Right atrium auricular region (tissue), 2 donors: Measurements from ENCODE around the gene CHPF2. TPM values are rescaled to one million over a fixed set of nuclear protein-coding genes. Genes with fewer than 3 reads are reported as not detected.

Experiments
- DNase-seq: peaks from one replicate; pipeline ENCODE4 v3.0.0-alpha.2; 2019; ENCODE audit warnings: low spot score
- H3K27ac ChIP-seq, 2 donors: fragments of 200-600 bp; sonication (generic); 1 replicate in 1 of 2; 2 replicates in 1 of 2; pipeline ENCODE4 v1.5.1; 2016 to 2019
- H3K27me3 ChIP-seq, 2 donors: fragments of 200-600 bp; sonication (generic); one replicate each; pipeline versions ENCODE4 v1.5.1 to v1.6.0; 2017 to 2019
- H3K36me3 ChIP-seq: fragments of 200-600 bp; sonication (generic); one replicate; pipeline ENCODE4 v1.5.1; 2016
- H3K4me1 ChIP-seq, 2 donors: fragments of 200-600 bp; sonication (generic); one replicate each; pipeline versions ENCODE4 v1.5.1 to v1.6.0; 2017 to 2019
- H3K4me3 ChIP-seq, 2 donors: fragments of 200-600 bp; sonication (generic); 1 replicate in 1 of 2; 2 replicates in 1 of 2; pipeline ENCODE4 v1.5.1; 2017 to 2019; ENCODE audit warnings: mild to moderate bottlenecking in 1 of 2, moderate library complexity in 1 of 2
- H3K9me3 ChIP-seq, 2 donors: fragments of 200-600 bp; sonication (generic); one replicate each; pipeline ENCODE4 v1.5.1; 2019
- total RNA-seq, 2 donors: library from RNA; depleted of rRNA; stranded (reverse); fragments of >200 nt; gene quantifications; one replicate each; pipeline ENCODE4 v1.1.0, GENCODE V29; 2016
- TF ChIP-seq, protein P1 (sequence below), 2 donors: fragments of 200-600 bp; sonication (generic); IDR thresholded peaks; one replicate each; pipeline ENCODE4 v1.5.1; 2019; ENCODE audit warnings: antibody characterized with exemption in 2 of 2

The CHPF2 gene
- total RNA-seq, 2 donors from 2014 or later, result 24.7 to 38.1 TPM

DNA sequence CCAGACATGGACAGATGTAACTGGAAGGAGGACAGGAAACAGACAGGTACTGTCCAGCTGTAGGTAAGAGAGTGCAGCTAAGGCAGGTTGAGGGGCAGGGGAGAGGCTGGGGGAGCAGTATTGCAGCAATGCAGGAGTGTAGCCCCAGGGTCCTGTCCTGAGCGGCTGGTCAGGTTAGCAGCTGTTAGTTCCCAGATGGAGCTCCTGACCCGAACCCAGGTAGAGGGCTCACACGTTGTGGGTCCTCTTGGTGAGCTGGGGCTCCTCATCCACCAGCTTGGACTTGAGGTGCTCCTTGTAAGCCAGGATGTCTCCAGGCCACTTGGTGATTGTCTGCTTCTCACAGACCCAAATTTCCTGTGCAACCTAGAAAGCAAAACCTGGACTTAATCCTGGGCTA, 18.5 kb upstream of the CHPF2 start:
- no peak overlapping the region for H3K27ac ChIP-seq
- H3K9me3 ChIP-seq, result no peaks in the 10 kb centered on the region
- TF ChIP-seq, protein P1, sequence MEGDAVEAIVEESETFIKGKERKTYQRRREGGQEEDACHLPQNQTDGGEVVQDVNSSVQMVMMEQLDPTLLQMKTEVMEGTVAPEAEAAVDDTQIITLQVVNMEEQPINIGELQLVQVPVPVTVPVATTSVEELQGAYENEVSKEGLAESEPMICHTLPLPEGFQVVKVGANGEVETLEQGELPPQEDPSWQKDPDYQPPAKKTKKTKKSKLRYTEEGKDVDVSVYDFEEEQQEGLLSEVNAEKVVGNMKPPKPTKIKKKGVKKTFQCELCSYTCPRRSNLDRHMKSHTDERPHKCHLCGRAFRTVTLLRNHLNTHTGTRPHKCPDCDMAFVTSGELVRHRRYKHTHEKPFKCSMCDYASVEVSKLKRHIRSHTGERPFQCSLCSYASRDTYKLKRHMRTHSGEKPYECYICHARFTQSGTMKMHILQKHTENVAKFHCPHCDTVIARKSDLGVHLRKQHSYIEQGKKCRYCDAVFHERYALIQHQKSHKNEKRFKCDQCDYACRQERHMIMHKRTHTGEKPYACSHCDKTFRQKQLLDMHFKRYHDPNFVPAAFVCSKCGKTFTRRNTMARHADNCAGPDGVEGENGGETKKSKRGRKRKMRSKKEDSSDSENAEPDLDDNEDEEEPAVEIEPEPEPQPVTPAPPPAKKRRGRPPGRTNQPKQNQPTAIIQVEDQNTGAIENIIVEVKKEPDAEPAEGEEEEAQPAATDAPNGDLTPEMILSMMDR (IDR thresholded peaks at IDR 0.05), result no peak
- H3K27me3 ChIP-seq, result no peaks in the 10 kb centered on the region
- H3K36me3 ChIP-seq, result peaks cover 53% of the 10 kb centered on the region
- no peak for DNase-seq
- H3K4me1 ChIP-seq, result no peaks in the 10 kb centered on the region
- H3K4me3 ChIP-seq, result no peak overlapping the region

DNA sequence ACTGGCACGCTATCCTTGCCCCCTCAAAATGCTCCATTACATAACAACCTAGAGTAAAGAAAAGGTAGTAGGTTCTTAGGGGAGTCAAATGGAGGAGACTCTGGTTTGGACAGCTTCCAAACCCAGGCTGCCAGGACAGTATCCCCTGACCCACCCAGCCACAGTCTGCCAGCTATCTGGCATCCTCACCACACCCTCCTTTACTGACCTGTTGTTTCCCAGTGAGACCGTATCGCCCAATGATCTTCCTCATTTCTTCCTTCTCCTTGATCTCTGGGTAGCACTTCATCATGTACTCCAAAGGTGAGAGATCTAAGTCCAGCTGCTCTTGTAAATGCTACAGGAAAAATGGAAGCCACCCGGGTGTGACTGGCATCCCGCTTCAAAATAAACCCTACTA, 16.9 kb upstream of the CHPF2 start:
- no peaks in the 10 kb centered on the region for H3K4me1 ChIP-seq
- no peak for DNase-seq
- H3K27ac ChIP-seq, result no peak overlapping the region
- no peak overlapping the region for H3K4me3 ChIP-seq
- peaks cover 66% of the 10 kb centered on the region for H3K36me3 ChIP-seq
- TF ChIP-seq, protein P1 (IDR thresholded peaks at IDR 0.05), result no peak
- no peaks in the 10 kb centered on the region for H3K9me3 ChIP-seq
- H3K27me3 ChIP-seq, result no peaks in the 10 kb centered on the region

DNA sequence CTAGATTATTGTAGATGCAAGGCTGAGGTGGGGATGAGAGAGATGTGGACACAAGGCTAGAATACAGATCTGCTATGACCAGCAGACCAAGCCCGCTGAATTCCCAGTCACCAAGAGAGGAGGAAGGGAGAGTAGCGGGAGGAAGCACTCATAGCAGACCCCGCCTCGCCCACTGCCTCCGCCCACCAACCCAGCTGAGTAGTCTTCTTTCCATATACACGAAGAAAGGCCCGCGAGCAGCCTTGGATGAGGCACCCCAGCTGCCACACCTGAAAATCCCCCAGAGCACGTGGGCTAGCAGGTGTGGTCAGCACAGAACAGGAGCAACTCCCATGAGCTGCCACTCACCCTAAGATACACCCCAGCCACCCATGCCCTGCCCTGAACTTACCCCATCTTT, 14.1 kb upstream of the CHPF2 start:
- Histone ChIP-seq H3K27ac (no peak overlapping the region), H3K4me3 (no peak overlapping the region), H3K9me3 (no peaks in the 10 kb centered on the region), H3K4me1 (no peaks in the 10 kb centered on the region), H3K36me3 (peaks cover 90% of the 10 kb centered on the region), H3K27me3 (no peaks in the 10 kb centered on the region)
- DNase-seq, result no peak
- TF ChIP-seq, protein P1 (IDR thresholded peaks at IDR 0.05), result no peak

DNA sequence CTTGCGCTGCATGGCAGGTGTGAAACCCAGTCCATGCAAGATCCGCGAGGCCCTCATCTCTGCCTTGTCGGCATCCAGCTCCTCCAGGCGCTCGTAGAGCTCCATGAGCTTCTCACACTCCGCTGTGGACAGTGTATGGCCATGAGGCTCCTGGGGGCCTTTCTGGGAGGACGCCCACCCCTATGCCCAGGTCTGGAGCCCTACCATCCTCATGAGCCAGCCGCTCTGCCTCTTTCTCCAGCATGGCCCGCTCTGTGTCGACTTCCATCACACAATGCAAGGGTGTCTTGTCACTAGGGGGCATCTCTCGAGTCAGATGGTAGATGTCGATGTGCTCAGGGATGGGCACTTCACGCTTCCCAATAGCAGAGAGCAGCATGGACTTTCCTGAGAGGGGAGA, 8.6 kb upstream of the CHPF2 start:
- Histone ChIP-seq H3K4me1 (peaks cover 0 to 19% of the 10 kb centered on the region in 2 donors), H3K27ac (no peak overlapping the region), H3K4me3 (no peak overlapping the region), H3K27me3 (no peaks in the 10 kb centered on the region), H3K9me3 (no peaks in the 10 kb centered on the region), H3K36me3 (peaks cover 61% of the 10 kb centered on the region)
- no peak for DNase-seq
- TF ChIP-seq, protein P1 (IDR thresholded peaks at IDR 0.05), result no peak

DNA sequence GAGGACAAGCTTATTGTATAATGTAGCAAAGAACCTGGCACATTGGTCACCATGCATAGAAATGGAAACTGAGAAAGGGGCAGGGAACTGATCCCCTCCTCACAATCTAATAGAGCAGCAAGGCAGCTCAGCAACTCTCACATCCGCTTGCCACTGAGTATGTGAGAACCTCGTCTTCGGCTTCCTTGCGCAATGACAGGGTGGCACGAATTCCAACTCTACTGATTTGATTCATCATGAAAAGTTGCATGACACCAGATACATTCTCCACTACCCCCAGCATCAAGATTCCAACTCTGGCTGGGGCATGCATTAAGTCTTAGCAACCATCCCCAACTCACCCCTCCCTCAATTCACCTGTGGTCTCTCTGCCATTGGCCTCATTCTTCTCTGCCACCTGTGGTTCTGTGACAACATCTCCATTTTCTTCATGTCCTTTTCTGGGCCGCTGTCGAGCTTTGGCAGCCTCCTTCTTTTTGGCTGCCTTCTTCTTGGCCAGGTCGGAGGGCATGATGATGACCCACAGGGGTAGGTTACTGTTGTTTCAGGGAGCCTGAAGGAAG, 6.3 kb upstream of the CHPF2 start:
- no peak overlapping the region for H3K27ac ChIP-seq
- no peak for DNase-seq

More for the DNA sequence above, 6.3 kb upstream of the CHPF2 start:
- H3K27me3 ChIP-seq, result no peaks in the 10 kb centered on the region
- TF ChIP-seq, protein P1 (IDR thresholded peaks at IDR 0.05), result no peak
- peaks cover 0 to 19% of the 10 kb centered on the region in 2 donors for H3K4me1 ChIP-seq
- no peaks in the 10 kb centered on the region for H3K9me3 ChIP-seq
- H3K4me3 ChIP-seq, result peak overlapping the region; percentile 82 to 86
- H3K36me3 ChIP-seq, result peaks cover 41% of the 10 kb centered on the region
